SK-N-SH (cell line): ENCODE results near the gene EGLN3. TPM values are rescaled to one million over a fixed set of nuclear protein-coding genes. Genes with fewer than 3 reads are reported as not detected.

Source experiments
- CTCF ChIA-PET: fragments of 300-600, 350-600 bp; formaldehyde crosslinking; extraction: SDS; loops from one replicate; lab custom pipeline; 2021; lab: Yijun Ruan, JAX
- POLR2A ChIA-PET: fragments of 350-600 bp; sonication (Branson Sonifier 250); formaldehyde crosslinking; extraction: SDS; loops from one replicate; lab custom pipeline; 2020; ENCODE audit warnings: antibody characterized with exemption, inconsistent platforms; lab: Yijun Ruan, JAX
- DNase-seq: peaks from one replicate; pipeline ENCODE4 v3.0.0; 2012
- H2AFZ ChIP-seq: fragments of 200-600 bp; sonication (generic); 2 replicates; pipeline ENCODE4 v1.8.1; 2016; ENCODE audit warnings: antibody characterized with exemption, mild to moderate bottlenecking, low read depth
- H3F3A ChIP-seq: fragments of 200-600 bp; sonication (generic); replicated peaks from 2 replicates; pipeline ENCODE3; 2016; ENCODE audit warnings: antibody characterized with exemption, mild to moderate bottlenecking; ENCODE audit not compliant: insufficient read depth
- H3K27ac ChIP-seq, 2 experiments: fragments of 200-500 bp in 1 of 2; fragments of 200-600 bp in 1 of 2; sonication (Bioruptor generic) in 1 of 2; sonication (generic), shearing (Covaris generic) in 1 of 2; 2 replicates each; pipeline versions ENCODE4 v1.5.1 to v1.6.1; 2014 to 2016; ENCODE audit warnings: low read depth in 2 of 2, inconsistent platforms in 1 of 2, low read length in 1 of 2, mild to moderate bottlenecking in 1 of 2, mixed read lengths in 1 of 2
- H3K27me3 ChIP-seq: fragments of 200-600 bp; sonication (generic), shearing (Covaris generic); 2 replicates; pipeline ENCODE4 v1.6.1; 2016; ENCODE audit warnings: mixed run types; ENCODE audit not compliant: insufficient read depth
- H3K36me3 ChIP-seq, 2 experiments: fragments of 200-500 bp in 1 of 2; fragments of 200-600 bp in 1 of 2; sonication (Bioruptor generic) in 1 of 2; sonication (generic) in 1 of 2; replicated peaks in 1 of 2; 2 replicates each; pipeline versions ENCODE3 to v1.5.1; 2014 to 2016; ENCODE audit warnings: low read length in 1 of 2, mild to moderate bottlenecking in 1 of 2; ENCODE audit not compliant: insufficient read depth in 2 of 2, control insufficient read depth in 1 of 2
- H3K4me1 ChIP-seq, 2 experiments: fragments of 200-500 bp in 1 of 2; fragments of 200-600 bp in 1 of 2; sonication (Bioruptor generic) in 1 of 2; sonication (generic), shearing (Covaris generic) in 1 of 2; 2 replicates each; pipeline versions ENCODE4 v1.5.1 to v1.6.1; 2014 to 2016; ENCODE audit warnings: low read depth in 1 of 2, low read length in 1 of 2, mixed run types in 1 of 2; ENCODE audit not compliant: insufficient read depth in 2 of 2, control insufficient read depth in 1 of 2
- H3K4me2 ChIP-seq: fragments of 200-600 bp; sonication (generic), shearing (Covaris generic); 2 replicates; pipeline ENCODE4 v1.6.1; 2017; ENCODE audit warnings: mixed run types
- H3K4me3 ChIP-seq, 2 experiments: fragments of 200-500 bp in 1 of 2; fragments of 200-600 bp in 1 of 2; sonication (Bioruptor generic) in 1 of 2; sonication (generic), shearing (Covaris generic) in 1 of 2; 2 replicates each; pipeline versions ENCODE4 v1.5.1 to v1.8.1; 2014 to 2016; ENCODE audit warnings: low read depth in 2 of 2, inconsistent platforms in 1 of 2, low read length in 1 of 2, mild to moderate bottlenecking in 1 of 2, mixed read lengths in 1 of 2, moderate library complexity in 1 of 2
- H3K79me2 ChIP-seq: fragments of 200-600 bp; sonication (generic); 2 replicates; pipeline ENCODE4 v1.8.1; 2017; ENCODE audit warnings: mild to moderate bottlenecking; ENCODE audit not compliant: insufficient read depth
- H3K9ac ChIP-seq: fragments of 200-600 bp; sonication (generic); 2 replicates; pipeline ENCODE4 v1.6.1; 2017; ENCODE audit warnings: mixed run types
- H3K9me2 ChIP-seq: fragments of 200-600 bp; sonication (generic); 2 replicates; pipeline ENCODE4 v1.6.1; 2017; ENCODE audit warnings: mixed run types
- H3K9me3 ChIP-seq: fragments of 200-600 bp; sonication (generic); 2 replicates; pipeline ENCODE4 v1.6.1; 2017; ENCODE audit warnings: mixed run types, mild to moderate bottlenecking, moderate library complexity
- H4K20me1 ChIP-seq: fragments of 200-600 bp; sonication (generic); 2 replicates; pipeline ENCODE4 v1.6.1; 2017; ENCODE audit warnings: mild to moderate bottlenecking, mixed run types; ENCODE audit not compliant: insufficient read depth
- NRF1 ChIP-seq: IDR thresholded peaks from 2 replicates; pipeline ENCODE4 v1.6.1; 2012; ENCODE audit warnings: low read depth, mild to moderate bottlenecking, low read length
- RCOR1 ChIP-seq: fragments of 150-350 bp; IDR thresholded peaks from 2 replicates; pipeline ENCODE4 v1.6.1; 2017; ENCODE audit warnings: antibody characterized with exemption, low read length
- WGBS: methylation state at CpG from one replicate; pipeline ENCODE4 v1.1.6; 2017; ENCODE audit warnings: low lambda C conversion rate; 5-methylcytosine and 5-hydroxymethylcytosine counted together
- polyA plus RNA-seq, 3 experiments: library from polyadenylated mRNA; depleted of rRNA; stranded (reverse); fragments of >200 nt; gene quantifications; 2 replicates each; pipeline ENCODE4 v1.2.3, GENCODE V29; 2012
- TF ChIP-seq, protein P1 (sequence below): IDR thresholded peaks from 2 replicates; pipeline ENCODE4 v1.4.0; 2012; ENCODE audit warnings: low read depth

EGLN3 gene
- polyA plus RNA-seq, 1 of the 3 experiments (the other 2 are of a cell fraction) = 0.31 TPM

DNA sequence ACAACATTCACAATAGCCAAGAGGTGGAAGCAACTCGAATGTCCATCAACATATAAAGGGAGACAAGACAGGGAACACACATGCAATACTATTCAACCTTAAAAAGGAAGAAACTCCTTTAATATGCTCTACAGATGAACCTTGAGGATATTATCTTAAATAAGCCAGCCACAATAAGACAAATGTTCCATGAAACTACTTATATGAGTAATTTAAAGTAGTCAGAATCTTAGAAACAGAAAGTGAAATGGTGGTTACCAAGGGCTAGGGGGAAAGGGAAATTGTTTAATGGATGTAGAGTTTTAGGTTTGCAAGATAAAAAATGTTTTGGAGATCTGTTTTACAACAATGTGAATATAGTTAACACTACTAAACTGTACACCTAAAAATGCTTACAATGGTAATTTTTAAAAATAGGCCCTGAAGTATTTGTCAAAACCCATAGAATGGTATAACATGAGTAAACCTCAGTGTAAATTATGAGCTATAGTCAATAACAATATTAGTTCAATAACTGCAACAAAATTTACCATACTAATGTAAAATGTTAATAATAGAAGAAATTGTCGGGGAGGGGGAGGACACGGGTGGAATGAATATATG is 71.1 kb downstream of the EGLN3 start (continued):
- TF ChIP-seq RCOR1 = no peak
- TF ChIP-seq, protein P1, sequence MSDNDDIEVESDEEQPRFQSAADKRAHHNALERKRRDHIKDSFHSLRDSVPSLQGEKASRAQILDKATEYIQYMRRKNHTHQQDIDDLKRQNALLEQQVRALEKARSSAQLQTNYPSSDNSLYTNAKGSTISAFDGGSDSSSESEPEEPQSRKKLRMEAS = no peak

DNA sequence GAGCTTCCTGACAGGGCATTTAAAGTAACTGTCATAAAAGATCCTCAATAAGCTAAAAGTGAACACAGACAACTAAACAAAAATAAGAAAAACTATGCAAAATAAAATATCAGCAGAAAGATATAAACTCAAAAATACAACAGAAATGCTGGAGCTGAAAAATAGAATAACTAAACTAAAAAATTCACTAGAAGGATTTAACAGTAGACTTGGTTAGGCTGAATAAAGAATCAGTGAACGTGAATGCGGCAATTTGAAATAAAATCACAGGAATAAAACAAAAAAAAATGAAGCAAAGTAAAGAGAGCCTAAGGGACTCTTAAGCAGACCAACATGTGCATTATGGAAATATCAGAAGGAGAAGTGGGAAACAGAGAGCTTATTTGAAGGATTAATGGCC is 74.6 kb downstream of the EGLN3 start:
- H4K20me1 ChIP-seq = no peaks in the 10 kb centered on the region
- H3F3A ChIP-seq = no peaks in the 10 kb centered on the region
- H3K27me3 ChIP-seq = no peaks in the 10 kb centered on the region
- H2AFZ ChIP-seq = no peak overlapping the region
- no peak for DNase-seq
- no peaks in the 10 kb centered on the region for H3K36me3 ChIP-seq
- H3K9ac ChIP-seq = no peak overlapping the region
- no peak overlapping the region for H3K27ac ChIP-seq
- no peaks in the 10 kb centered on the region for H3K9me3 ChIP-seq
- H3K4me2 ChIP-seq = no peak overlapping the region
- WGBS = 61% methylated on average over 2 of the region's 2 CpGs
- H3K4me3 ChIP-seq = no peak overlapping the region
- no peaks in the 10 kb centered on the region for H3K9me2 ChIP-seq
- ChIA-PET CTCF (interaction anchor here (0.6 to 1.0 kb wide), 2 partner anchors 12 to 36 kb away, joined by 3 read pairs; no protein-coding TSS in a partner anchor), POLR2A (no interaction called here)
- no peaks in the 10 kb centered on the region for H3K79me2 ChIP-seq
- TF ChIP-seq NRF1 = no peak
- no peaks in the 10 kb centered on the region for H3K4me1 ChIP-seq
